ENCODE measurements around the gene KLF3. TPM values are rescaled to one million over a fixed set of nuclear protein-coding genes. Genes with fewer than 3 reads are reported as not detected.

The KLF3 gene
- total and polyA plus RNA-seq, 2 of the 4 experiments (the other 2 are of a cell fraction), result 8.2 to 12.6 TPM

GRCh38 chr4:38670939-38671591 is 7.1 kb downstream of the KLF3 start:
- H3K18ac ChIP-seq (ENCODE audit: low read depth, low read length), result no peak overlapping the region
- H3K4me3 ChIP-seq (ENCODE audit: insufficient read depth, low read depth, low read length), result no peak overlapping the region
- BruUV-seq (replicated peaks), result no TSS peak
- POLR2A ChIA-PET (ENCODE audit: unreplicated experiment), result no interaction called here
- H2BK5ac ChIP-seq (ENCODE audit: low read depth, low read length, poor library complexity, severe bottlenecking), result no peak overlapping the region
- DNase-seq (no peak), ATAC-seq (ENCODE audit: low read depth) (no peak)
- 80% methylated on average over 1 of the region's 10 CpGs; no CpG with 5 or more reads in 1 of the 2 experiments for WGBS, 2 experiments (ENCODE audit: extremely low coverage in 2 of 2, insufficient read length in 1 of 2)
- H2AK9ac ChIP-seq (replicated peaks; ENCODE audit: low read depth, low read length, poor library complexity), result no peak overlapping the region
- peak overlapping the region; percentile 15; the same call in 1 of the 2 replicates for H2AK5ac ChIP-seq (ENCODE audit: low read depth, low read length)
- CTCF ChIA-PET, result interaction anchor here (0.5 to 0.6 kb wide), 2 partner anchors 609 to 1072 kb away, joined by 3 to 4 read pairs; no protein-coding TSS in a partner anchor
- no peak overlapping the region for H3K56ac ChIP-seq (ENCODE audit: extremely low read depth, insufficient read depth, low read length)
- dilution Hi-C loops (cut with HindIII; ENCODE audit: low sequenced_read_pairs, unreplicated experiment), result no loop called here
- in situ Hi-C loops (cut with MboI; ENCODE audit: low sequenced_read_pairs), result loop anchor here (5.0 kb wide), 3 partner anchors 354 to 594 kb away; no protein-coding TSS in a partner anchor
- peaks cover 28% of the 10 kb centered on the region for H3K9me1 ChIP-seq (ENCODE audit: insufficient read depth, low read length)
- H3K27ac ChIP-seq (ENCODE audit: insufficient read depth, low read length), result no peak overlapping the region
- no peak overlapping the region for H3K4me2 ChIP-seq (ENCODE audit: low read depth, low read length)
- no peak overlapping the region for H4K91ac ChIP-seq (ENCODE audit: insufficient read depth, low read depth, low read length)
- no peak overlapping the region for H2BK20ac ChIP-seq (ENCODE audit: low read depth, low read length)
- no peak overlapping the region for H2BK15ac ChIP-seq (ENCODE audit: low read depth, low read length)
- peak overlapping the region in 1 of 2 experiments; percentile 4; a peak in 1 of 4 replicates for H4K8ac ChIP-seq (ENCODE audit: low read depth in 2 of 2, low read length in 2 of 2)
- peaks cover 30 to 59% of the 10 kb centered on the region in 2 experiments for H3K79me1 ChIP-seq (ENCODE audit: low read depth in 1 of 2, low read length in 2 of 2)
- intact Hi-C loops (cut with micrococcal nuclease), result no loop called here
- TF ChIP-seq MAFK (IDR thresholded peaks at IDR 0.05; ENCODE audit: low read depth, low read length) (no peak), RAD21 (IDR thresholded peaks at IDR 0.05; ENCODE audit: low read length) (no peak), MXI1 (IDR thresholded peaks at IDR 0.05; ENCODE audit: borderline replicate concordance, low read depth, low read length) (no peak), FOS (IDR thresholded peaks at IDR 0.05; ENCODE audit: low read depth, low read length) (no peak), ELK1 (IDR thresholded peaks at IDR 0.05; ENCODE audit: borderline replicate concordance, low read depth, low read length) (no peak), RFX5 (IDR thresholded peaks at IDR 0.05; ENCODE audit: low read depth, low read length) (no peak), SMC3 (IDR thresholded peaks at IDR 0.05; ENCODE audit: low read depth, low read length) (no peak), NFE2L2 (IDR thresholded peaks at IDR 0.05; ENCODE audit: low read depth, low read length) (no peak), CEBPB (IDR thresholded peaks at IDR 0.05; ENCODE audit: low read depth, low read length) (no peak)
- peaks cover 69% of the 10 kb centered on the region for H4K20me1 ChIP-seq (ENCODE audit: insufficient read depth, low read length)
- H3K9ac ChIP-seq (ENCODE audit: low read depth, low read length), result no peak overlapping the region
- no peak overlapping the region for H2AFZ ChIP-seq (replicated peaks; ENCODE audit: low read length, poor library complexity)
- H3K23ac ChIP-seq (ENCODE audit: low read depth, low read length), result peak overlapping the region; percentile 28; the same call in 1 of the 2 replicates
- no peak overlapping the region for H2BK120ac ChIP-seq (ENCODE audit: low read depth, low read length)
- H3K14ac ChIP-seq (replicated peaks; ENCODE audit: low read depth, low read length), result 0 out of 2 replicates have a peak overlapping the region, but pooled peaks have one; percentile 13
- H3K9me3 ChIP-seq (ENCODE audit: control insufficient read depth, insufficient read depth, low read length), result no peaks in the 10 kb centered on the region
- H3K36me3 ChIP-seq (ENCODE audit: control insufficient read depth, insufficient read depth, low read length), result no peaks in the 10 kb centered on the region; the same call in 1 of the 2 replicates
- H4K5ac ChIP-seq (ENCODE audit: low read depth, low read length), result no peak overlapping the region
- H3K4me1 ChIP-seq (ENCODE audit: control insufficient read depth, insufficient read depth, low read length), result peaks cover 39% of the 10 kb centered on the region
- H3K4ac ChIP-seq (ENCODE audit: low read depth, low read length), result peak overlapping the region; percentile 16; the same call in 1 of the 2 replicates
- no peaks in the 10 kb centered on the region for H3K27me3 ChIP-seq (ENCODE audit: control insufficient read depth, insufficient read depth, low read length)
